Pons (tissue), 1 donor: ENCODE measurements around the gene RAD51AP1.
"Not testable (repeated sequence)": the region's sequence is repeated elsewhere in the genome, so short reads cannot be mapped to it uniquely, and the experiment has no call there.

Experiments used
- DNase-seq: peaks from one replicate; pipeline ENCODE4 v3.0.0-alpha.2; 2016; ENCODE audit warnings: low spot score

Gene RAD51AP1, protein sequence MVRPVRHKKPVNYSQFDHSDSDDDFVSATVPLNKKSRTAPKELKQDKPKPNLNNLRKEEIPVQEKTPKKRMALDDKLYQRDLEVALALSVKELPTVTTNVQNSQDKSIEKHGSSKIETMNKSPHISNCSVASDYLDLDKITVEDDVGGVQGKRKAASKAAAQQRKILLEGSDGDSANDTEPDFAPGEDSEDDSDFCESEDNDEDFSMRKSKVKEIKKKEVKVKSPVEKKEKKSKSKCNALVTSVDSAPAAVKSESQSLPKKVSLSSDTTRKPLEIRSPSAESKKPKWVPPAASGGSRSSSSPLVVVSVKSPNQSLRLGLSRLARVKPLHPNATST

DNA sequence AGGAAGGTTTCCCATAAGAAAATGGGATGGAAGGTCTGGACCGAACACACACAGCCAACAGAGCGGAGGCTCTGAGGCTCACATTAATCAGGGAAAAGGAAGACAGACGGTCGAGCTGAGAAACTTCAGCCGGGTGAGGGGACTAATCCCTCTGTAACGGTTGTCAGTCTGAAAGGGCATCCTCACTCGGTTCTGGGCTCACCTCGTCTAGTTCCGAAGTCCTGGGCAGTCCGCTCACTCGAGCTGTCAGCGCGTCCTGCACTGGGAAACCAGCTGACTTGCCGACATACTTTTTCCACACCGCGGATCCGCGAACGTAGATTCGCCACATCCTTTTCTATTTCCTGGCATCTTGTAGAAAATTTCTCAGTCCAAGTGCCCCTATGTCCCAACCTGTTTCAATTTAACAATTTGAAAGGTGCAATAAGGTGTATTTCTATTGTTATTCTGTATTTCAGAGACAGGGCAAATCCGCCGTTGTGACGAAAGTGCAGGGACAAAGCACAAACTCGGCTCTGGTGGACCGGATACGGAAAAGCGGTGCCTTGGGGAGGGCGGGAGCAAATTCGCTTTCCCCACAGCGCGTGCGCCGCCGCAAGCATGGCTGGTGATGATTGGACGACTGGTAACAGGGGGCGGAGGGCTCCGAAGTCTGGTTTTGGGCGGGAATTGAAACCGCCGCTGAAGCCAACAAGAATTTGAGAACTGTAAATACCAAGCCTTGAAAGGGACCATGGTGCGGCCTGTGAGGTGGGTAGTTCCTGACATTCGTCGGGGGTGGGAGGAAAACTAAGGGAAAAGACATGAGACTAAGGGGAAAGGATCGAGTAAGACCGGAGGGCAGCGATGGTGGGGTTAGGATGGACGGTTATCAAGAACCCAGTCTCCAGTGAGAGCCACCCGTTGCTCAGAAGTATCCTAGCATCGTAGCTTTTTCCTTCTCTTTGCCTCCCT is at the start of gene RAD51AP1:
TSS of gene RAD51AP1 (plus strand) at position 684 of the 954 bp plus-strand sequence. CDS start at position 734, 50 bp downstream.
- DNase-seq = peak; percentile 96

DNA sequence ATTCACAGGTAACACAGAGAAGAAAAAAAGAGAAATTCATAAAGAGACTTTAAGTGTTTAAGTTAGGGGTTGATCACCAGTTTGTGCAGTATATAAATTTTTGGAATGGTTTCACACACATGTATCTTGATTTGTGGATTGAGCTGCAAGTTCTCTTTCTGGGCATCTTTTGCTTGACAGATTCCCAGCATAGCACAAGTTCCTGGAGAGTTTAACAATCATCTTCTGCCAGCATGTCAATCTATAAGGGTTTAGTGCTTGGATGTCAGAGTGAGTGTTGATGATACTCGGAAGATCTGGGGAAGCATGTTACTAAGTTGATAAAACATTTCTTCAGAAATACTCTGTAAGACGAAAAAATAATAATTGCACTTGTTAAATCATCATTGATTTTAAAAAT is 49.1 kb upstream of the RAD51AP1 start:
- DNase-seq = no peak

DNA sequence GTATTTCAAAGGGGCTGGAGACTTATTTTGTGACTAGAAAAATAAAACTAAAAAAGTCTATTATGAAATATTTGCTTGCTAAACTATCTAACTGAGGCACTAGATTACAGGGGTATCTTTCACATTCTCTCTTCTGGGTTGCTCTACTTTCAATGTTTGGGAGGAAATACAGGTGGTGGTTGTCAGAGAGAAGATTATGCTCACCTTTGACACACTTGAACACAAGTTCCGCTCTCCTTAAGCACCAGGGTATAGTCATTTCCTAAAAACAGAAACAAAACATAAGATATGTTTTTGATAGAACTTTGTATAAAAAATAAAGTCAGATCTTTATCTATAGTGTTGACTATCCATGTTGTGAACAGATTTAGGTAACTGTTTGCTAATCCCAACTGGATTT is 47.7 kb upstream of the RAD51AP1 start:
- DNase-seq = no peak

DNA sequence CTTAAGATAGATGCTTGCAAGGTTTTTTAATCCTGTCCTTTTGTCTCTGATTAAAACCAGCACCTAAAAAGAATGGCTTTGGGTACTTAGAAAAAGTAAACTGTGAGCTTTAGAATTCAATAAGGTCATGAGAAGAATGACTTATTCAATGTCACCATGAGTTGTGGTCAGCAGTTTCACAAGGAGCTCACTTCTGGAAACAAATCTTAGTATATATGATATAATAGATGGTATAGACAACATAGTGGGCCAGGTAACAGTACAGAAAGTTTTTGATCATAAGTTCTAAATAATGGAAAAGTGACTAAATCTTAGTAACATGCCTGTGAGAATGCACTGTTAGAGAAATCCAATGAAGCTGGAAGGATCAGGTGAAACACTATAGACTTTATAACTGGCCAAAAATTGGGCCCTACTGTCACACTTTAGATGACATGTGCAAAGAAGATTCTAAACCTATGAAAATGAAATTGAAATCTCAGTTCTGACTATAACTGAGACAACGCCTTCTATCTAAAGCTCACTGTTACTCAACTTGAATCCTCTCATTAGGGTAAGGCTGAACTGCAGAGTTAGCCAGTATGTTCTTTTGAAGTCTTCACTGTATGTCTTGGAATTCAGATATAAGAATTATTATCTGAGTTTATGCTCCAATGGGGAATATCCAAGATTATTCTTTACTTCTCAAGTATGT is 42.4 kb upstream of the RAD51AP1 start:
- no peak for DNase-seq

DNA sequence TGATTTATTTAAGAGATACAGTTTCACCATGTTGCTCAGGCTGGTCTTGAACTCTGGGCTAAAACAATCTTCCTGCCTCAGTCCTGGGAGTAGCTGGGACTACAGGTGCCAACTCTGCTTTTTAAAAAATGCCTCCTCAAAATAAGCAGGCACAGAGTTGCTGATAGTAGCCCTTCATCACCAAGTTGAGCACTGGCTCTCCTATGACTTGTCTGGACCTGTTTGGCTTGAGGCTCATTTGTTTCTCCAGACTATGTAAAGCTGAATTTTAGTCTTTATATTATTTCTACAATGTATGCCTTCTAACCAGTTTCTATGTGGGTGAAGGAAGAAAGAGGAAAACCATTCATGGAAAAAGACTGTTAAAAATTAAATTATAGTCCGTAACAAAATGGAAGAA is 39.5 kb upstream of the RAD51AP1 start:
- no peak for DNase-seq

DNA sequence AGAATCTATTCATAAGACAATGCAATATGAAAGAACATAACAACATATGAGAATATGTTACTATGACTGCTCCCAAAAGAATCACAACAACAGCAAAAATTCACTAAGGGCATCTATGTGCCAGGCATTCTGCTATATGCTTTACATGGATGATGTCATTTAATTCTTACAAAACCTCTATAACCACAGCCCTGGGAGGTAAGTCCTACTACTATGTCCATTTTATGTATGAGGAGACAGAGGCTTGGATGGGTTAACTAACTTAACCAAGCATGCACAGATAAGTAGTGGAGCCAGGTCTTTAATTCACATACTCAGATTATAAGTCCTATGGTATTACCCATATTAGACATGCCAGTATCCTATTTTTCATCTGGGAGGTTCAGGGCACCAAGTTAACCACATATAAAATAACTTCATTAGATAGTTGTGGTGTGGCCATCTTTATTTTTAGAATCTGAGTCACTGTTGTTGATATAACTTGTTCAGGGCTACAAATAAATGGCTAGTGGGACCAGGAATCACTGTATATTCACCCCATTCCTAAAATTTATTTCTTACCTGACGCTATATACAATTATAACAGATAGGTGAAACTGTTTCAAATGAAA is 33.2 kb upstream of the RAD51AP1 start:
- DNase-seq = no peak

DNA sequence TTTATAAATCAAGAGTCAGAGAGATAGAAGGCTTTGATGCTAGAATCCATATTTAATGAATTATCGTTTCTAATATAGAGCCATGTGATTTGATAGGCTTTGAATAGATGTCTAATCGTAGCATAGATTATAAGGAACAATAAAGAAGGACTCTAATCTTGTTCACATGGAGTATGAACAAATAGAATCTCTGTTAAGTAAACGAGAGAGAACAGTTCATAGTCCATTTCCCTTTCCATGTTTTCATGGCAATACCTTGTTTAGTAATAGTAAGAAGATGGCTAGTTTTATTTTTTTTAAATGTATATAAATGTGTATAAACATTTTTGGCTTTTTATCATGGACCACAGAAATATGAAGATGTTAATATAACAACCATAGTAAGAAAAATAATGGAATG is 32.3 kb upstream of the RAD51AP1 start:
- no peak for DNase-seq

DNA sequence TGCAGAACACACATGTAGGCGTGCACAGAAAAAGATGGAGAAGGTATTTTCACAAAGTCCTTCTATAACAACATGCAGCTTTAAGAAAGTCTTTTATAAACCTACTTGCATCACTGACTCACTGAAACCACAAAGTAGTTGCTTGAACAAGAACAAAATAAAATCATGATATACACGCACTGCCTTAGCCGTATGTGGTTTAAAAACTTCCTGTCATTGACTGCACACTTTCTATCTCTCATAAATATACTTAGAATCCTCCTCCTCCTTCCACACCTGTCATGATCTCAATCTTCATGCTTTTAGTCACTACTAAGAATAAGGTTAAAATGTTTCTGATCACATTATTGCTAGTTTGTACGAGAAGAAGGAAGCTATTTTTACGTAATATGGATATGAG is 31.8 kb upstream of the RAD51AP1 start:
- no peak for DNase-seq

DNA sequence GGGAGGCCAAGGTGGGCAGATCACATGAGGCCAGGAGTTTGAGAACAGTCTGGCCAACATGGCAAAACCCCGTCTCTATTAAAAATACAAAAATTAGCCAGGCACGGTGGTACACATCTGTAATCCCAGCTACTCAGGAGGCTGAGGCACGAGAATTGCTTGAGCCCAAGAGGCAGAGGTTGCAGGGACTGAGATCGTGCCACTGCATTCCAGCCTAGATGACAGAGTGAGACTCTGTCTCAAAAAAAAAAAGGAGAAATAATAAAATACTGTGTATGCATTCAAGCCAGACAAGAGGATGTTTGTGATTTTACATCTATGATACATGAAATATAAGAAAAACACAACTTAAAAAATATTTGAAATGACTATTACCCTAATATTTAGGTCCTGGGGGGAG is 30.2 kb upstream of the RAD51AP1 start:
- DNase-seq = not testable (repeated sequence)

DNA sequence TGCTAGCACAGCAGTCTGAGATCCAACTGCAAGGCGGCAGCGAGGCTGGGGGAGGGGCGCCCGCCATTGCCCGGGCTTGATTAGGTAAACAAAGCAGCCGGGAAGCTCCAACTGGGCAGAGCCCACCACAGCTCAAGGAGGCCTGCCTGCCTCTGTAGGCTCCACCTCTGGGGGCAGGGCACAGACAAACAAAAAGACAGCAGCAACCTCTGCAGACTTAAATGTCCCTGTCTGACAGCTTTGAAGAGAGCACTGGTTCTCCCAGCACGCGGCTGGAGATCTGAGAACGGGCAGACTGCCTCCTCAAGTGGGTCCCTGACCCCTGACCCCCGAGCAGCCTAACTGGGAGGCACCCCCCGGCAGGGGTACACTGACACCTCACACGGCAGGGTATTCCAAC is 29.4 kb upstream of the RAD51AP1 start:
- DNase-seq = not testable (repeated sequence)

DNA sequence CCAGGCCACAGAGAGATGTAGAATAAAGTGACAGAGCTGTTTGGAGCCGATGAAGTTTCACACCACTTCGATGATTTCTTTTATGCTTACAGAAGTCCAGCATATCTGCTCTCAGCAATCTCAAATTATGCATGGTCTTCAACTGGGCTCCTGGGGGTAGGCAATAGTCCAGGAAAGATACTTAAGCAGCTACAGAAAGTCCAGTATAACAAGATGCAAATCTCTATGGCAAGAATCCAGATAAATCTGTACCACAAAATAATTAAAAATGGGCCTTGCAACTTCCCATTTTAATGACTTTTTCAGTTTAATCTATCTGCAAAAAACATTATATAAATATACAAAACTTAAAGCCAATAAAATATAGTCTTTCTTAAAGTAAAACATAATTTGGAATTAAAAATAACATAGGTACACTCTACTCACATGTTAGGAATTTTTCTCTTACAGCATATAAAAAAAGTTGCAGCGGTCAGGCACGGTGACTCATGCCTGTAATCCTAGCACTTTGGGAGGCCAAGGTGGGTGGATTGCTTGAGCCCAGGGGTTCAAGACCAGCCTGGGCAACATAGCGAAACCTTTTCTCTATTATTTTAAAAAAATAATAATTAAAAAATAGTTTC is 20.5 kb upstream of the RAD51AP1 start:
- no peak for DNase-seq

DNA sequence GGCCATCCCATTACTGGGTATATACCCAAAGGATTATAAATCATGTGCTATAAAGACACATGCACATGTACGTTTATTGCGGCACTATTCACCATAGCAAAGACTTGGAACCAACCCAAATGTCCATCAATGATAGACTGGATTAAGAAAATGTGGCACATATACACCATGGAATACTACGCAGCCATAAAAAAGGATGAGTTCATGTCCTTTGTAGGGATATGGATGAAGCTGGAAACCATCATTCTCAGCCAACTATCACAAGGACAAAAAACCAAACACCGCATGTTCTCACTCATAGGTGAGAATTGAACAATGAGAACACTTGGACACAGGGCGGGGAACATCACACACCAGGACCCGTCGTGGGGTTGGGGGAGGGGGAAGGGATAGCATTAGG is 15.2 kb upstream of the RAD51AP1 start:
- DNase-seq = not testable (repeated sequence)

DNA sequence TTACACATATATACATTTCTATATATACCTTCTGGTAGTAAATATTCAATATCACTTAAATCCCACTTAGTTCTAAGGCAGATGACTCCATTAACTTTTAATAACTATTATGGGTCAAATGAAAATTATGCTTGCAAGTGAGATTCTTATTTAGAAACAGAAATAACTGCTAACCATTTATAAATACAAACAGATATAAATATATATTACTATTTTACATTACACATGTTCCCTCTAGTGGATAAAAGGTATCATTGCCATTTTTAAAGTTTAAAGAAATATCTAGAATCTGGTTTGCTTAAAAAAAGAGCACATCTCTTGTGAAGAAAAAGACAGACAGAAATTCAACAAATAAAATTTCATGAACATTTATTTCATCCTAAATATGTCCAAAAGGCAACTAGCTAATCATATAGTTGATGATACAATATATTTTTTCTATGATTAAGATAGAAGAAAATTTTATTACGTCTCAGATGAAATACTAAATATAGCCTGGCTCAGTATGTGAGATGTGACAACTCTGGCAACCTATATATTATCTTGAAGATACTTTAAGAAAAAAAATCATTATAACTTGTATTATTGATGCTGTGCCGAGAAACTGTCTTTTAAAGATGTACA is 11.7 kb upstream of the RAD51AP1 start:
- peak; percentile 20 for DNase-seq

DNA sequence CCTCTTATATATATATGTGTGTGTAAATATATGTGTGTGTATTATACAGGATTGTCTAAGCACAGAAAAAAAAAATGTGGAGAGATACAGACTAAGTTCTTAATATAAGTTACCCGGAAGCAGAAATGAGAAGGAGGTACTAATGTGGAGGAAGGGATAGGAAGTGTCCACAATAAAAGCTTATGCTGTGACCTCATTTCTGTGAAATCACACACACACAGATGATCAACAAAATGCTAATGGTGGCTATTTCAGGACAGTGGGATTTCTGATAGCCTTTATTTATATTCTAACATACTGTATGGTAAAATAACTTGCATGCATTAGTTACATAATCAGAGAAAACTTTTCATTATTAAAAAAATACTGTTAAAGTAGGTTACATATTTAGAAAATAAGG is 8.5 kb upstream of the RAD51AP1 start:
- DNase-seq = no peak

DNA sequence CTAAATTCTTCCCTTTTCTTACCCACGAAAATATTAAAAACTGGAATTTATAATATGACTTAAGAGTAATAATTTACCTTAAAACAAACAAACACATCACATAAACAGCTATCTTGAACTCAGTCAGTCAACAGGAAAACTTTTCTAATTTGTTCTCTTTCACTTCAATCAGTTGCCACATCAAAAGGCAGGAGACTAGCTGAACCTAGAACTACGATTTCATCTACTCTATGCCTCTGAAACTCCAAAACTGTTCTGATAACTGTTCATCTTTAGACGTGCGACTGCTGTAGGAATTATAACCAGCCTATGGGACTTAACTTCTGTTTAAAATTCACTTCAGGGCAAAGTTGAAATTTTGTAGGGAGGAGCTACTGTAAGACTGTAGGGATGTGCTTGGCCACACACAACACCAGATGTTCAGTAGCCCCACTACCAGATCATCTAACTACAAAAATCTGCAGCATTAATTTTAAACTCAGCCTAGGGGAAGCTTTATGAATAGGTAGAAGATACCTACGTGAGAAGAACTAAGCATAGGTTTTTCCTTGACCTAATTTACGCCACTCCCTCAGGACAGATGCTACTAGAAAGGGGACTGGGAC is 7.6 kb upstream of the RAD51AP1 start:
- no peak for DNase-seq

DNA sequence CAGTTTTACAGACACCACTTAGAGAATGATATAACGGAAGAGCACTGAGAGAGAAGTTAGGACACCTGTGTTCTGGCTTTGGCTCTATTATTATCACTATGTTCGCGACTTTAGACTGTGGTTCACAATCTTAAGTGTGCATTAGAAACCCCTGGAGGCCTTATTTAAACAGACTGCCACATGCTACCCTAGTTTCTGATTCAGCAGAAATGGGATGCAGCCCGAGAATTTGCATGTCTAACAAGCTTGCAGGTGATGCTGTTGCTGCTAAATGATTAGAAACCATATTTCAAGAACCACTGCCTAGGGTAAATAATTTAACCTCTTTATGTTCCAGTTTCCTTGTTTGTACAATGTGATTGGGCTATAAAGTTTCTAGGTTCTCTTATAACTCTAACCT is 3.6 kb upstream of the RAD51AP1 start:
- no peak for DNase-seq

DNA sequence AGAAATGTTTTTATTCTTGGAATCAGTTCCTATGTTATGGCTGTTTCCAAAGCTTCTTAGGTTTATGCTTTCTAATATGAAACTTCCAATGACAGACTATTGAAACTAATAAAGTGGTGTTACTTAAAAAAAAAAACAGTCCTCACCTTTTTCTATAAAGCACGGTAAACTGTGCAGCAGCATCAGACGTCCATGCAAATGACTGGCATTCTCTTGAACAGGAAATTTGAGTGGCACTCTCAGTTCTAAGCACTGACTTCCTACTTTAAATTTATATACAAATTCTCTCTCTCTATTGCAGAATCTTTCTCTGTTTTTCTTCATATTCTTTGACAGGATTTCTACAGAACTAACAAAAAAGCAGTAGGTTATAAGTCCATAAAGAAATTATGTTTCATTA is 2.8 kb upstream of the RAD51AP1 start:
- DNase-seq = no peak

DNA sequence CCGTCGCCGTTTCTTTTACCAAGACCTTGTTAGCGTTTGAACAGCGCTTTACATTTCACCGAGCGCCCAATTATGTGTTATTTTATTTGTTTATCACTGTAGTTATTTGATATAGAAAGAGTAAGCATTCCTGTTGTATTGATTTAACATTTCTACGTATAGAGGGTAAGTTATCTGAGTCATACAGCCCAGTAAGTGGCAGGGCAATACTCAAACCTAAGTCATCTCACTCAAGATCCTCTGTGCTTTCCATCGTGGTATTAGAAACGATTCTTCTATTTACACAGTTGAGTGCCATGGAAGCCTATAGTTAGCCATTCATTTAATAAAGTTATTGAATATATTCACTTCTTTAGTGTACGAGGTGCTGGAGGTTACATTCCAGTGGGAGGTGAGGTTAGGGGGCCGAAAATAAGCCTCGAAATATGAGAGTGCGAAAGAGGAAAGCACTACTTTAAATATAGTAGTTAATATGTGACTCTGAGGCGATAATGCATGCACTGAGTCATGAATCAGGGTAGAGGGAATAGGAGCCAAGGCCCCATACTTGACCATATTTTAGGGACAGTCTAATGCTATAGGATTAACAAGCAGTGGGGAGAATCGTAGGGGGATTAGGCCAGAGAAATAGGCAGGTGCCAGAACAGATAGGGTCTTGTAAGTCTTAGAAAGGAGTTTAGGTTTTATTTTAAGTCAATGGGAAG is 629 bp downstream of the RAD51AP1 start:
- DNase-seq = no peak

DNA sequence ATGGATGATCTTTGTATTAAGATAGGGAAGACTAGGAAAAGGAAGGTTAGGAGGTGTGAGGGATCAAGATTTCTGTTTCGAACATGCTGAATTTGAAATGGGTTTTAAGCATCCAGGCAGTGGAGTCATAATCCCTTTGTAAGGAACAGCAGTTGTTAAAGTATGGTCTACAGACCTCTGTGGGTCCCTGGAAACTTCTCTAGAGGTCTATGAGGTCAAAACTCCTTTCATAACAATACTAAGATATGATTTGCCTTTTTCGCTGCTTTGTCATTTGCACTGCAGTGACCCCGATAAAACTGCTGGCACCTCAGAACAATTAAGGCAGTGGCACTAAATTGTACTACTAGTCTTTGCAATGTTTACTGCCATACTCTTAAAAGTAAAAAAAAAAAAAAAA is 1.5 kb downstream of the RAD51AP1 start:
- DNase-seq = no peak

DNA sequence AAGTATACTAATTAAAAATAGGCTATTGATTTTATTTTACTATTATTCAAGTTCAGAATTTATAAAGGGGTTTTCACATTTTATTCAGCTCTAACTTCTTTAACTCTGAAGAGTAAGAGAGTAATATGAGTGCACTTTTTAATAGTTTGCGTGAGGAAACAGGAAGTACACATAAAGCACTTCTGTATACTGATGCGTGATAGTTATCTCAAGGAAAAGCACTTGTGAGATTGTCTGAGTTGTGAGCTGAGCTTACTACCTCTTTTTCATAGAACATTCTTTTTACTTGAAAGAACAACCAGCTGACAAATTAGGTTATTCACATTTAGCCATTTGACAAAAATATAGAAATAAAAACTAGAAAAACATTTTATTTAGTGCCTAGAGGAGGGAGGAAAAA is 1.9 kb downstream of the RAD51AP1 start:
- DNase-seq = no peak
